ENCODE data around the gene TXNRD2.
A peak's percentile ranks its signal among the peaks of the same experiment; 100 is the strongest.

Gene TXNRD2

GRCh38 chr22:19866665-19867009 is 75.0 kb downstream of the TXNRD2 start:
- FAIRE-seq (no peak), DNase-seq (ENCODE audit: low spot score) (no peak)

GRCh38 chr22:19865141-19865829 is 76.3 kb downstream of the TXNRD2 start:
- DNase-seq (ENCODE audit: low spot score): no peak
- FAIRE-seq: peak; percentile 79

- DNase-seq (ENCODE audit: low spot score) (no peak), FAIRE-seq (peak; percentile 50)
Observed at GRCh38 chr22:19864538-19865106, 77.0 kb downstream of the TXNRD2 start.

- FAIRE-seq: peak; percentile 30
Observed at GRCh38 chr22:19863571-19863970, 78.0 kb downstream of the TXNRD2 start.

GRCh38 chr22:19862619-19863246 is 78.9 kb downstream of the TXNRD2 start:
- DNase-seq (ENCODE audit: low spot score): no peak

More at GRCh38 chr22:19863571-19863970, 78.0 kb downstream of the TXNRD2 start:
- no peak for DNase-seq (ENCODE audit: low spot score)

GRCh38 chr22:19859861-19860510 is 81.6 kb downstream of the TXNRD2 start:
- FAIRE-seq: no peak
- DNase-seq (ENCODE audit: low spot score): no peak

More at GRCh38 chr22:19862619-19863246, 78.9 kb downstream of the TXNRD2 start:
- no peak for FAIRE-seq

- FAIRE-seq: no peak
- DNase-seq (ENCODE audit: low spot score): no peak
Observed at GRCh38 chr22:19857382-19857781, 84.2 kb downstream of the TXNRD2 start.

- peak; percentile 84 for FAIRE-seq
- DNase-seq (ENCODE audit: low spot score): peak; percentile 83
Observed at GRCh38 chr22:19855504-19856409, 85.9 kb downstream of the TXNRD2 start.

GRCh38 chr22:19854778-19855503 is 86.7 kb downstream of the TXNRD2 start, which contains the start of the genes GNB1L and RTL10:
GNB1L (minus strand) TSS chr22:19854874; CDS start chr22:19821355, 33,519 bp downstream.
RTL10 (minus strand) TSS chr22:19854874; CDS start chr22:19852261, 2,613 bp downstream.
- peak; percentile 99 for FAIRE-seq
- DNase-seq (ENCODE audit: low spot score): peak; percentile 100

GRCh38 chr22:19853879-19854777 is 87.5 kb downstream of the TXNRD2 start:
- FAIRE-seq (peak; percentile 17), DNase-seq (ENCODE audit: low spot score) (peak; percentile 27)

- FAIRE-seq: no peak
- peak; percentile 8 for DNase-seq (ENCODE audit: low spot score)
Observed at GRCh38 chr22:19853058-19853878, 88.3 kb downstream of the TXNRD2 start.

GRCh38 chr22:19852177-19852781 is 89.3 kb downstream of the TXNRD2 start:
- no peak for FAIRE-seq
- peak; percentile 5 for DNase-seq (ENCODE audit: low spot score)

- FAIRE-seq: no peak
- no peak for DNase-seq (ENCODE audit: low spot score)
Observed at GRCh38 chr22:19851291-19852176, 90.1 kb downstream of the TXNRD2 start.

- DNase-seq (ENCODE audit: low spot score) (no peak), FAIRE-seq (no peak)
Observed at GRCh38 chr22:19850763-19851109, 90.9 kb downstream of the TXNRD2 start.

- DNase-seq (ENCODE audit: low spot score) (no peak), FAIRE-seq (peak; percentile 50)
Observed at GRCh38 chr22:19849835-19850762, 91.5 kb downstream of the TXNRD2 start.
